SKM-1 (cell line): Measurements from ENCODE around the gene PILRB.
"Not testable (repeated sequence)": the region's sequence is repeated elsewhere in the genome, so short reads cannot be mapped to it uniquely, and the experiment has no call there.

Experiments
- DNase-seq: peaks from one replicate; lab custom pipeline; 2025; ENCODE audit not compliant: unreplicated experiment; lab: John Stamatoyannopoulos, UW

PILRB gene

DNA sequence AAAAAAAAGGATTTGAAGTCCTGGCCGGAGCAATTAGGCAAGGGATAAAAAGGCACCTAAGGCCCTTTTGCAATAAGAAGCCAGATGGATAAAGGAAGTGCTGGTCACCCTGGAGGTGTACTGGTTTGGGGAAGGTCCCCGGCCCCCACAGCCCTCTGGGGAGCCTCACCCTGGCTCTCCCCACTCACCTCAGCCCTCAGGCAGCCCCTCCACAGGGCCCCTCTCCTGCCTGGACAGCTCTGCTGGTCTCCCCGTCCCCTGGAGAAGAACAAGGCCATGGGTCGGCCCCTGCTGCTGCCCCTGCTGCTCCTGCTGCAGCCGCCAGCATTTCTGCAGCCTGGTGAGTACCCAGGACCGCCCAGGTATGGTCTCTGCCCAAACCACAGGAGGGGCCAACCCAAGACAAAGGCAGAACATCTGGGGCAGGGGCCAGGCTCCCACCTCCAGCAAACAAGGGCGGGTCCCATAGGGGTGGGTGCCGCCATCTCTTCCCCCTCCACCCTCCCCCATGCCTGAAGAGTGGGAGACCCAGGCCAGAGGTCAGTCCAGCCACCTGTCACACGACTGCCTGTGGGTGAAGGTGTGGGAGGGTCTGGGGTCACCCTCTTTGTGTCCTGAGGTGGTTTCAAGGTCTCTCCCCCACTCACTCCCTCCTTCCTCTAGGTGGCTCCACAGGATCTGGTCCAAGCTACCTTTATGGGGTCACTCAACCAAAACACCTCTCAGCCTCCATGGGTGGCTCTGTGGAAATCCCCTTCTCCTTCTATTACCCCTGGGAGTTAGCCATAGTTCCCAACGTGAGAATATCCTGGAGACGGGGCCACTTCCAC lies at the start of gene PILRB:
PILRB (plus strand) TSS at position 91 of the 830 bp plus-strand sequence; CDS start at position 277, 186 bp downstream.
- no peak for DNase-seq

DNA sequence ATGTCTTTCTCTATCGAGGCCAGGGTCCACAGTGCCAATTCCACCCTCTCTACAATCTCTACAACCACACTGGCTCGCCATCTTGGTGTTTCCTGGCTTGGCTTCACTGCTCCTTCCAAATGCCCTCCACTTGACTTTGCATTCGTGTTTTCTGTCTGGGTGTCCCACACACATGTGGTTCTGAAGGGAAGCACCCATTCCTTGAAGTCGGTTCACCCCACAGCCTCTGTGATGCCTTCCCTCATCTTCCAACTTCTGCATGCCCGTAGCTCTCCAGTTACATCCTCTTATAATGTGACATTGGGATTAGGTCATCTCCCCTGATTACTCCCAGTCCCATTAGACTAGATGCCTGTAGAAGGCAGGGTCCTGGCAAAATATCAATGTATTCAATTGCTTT lies 39.6 kb upstream of the PILRB start:
- DNase-seq = peak; percentile 0

DNA sequence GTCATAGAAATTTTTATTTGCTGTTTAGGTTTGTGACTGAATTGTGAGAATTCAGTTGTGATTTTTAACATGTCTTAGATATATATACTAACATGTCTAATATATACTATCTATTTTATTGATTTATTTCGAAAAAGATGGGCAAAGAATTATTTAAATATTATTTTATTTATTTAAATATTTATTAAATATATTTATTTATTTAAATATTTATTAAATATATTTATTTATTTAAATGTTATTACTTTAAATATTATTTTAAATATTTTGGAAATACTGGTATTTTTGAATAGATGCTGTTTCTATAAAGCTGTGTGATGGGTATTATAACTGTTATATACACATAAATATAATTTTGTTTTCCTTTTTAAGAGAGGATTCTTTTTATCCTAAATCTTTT lies 36.3 kb upstream of the PILRB start:
- not testable (repeated sequence) for DNase-seq

DNA sequence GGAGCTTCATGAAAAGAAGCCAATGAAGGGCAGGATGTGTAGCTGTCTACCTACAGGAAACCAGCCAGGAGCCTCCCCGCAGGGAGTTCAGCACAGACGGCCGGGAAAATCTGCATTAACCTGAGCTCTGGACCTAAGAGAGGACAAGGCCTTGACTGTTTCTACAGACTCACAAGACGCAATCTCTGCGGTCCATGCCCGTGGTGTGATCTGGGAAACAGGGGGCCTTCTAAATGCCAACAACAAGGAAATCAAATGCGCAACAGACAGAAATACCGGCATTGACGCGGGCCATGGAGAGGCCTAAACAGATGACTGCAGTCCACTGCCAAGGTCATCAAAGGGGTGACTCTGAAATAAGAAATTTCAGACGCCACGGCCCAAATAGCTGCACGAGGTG lies 33.7 kb upstream of the PILRB start:
- not testable (repeated sequence) for DNase-seq

DNA sequence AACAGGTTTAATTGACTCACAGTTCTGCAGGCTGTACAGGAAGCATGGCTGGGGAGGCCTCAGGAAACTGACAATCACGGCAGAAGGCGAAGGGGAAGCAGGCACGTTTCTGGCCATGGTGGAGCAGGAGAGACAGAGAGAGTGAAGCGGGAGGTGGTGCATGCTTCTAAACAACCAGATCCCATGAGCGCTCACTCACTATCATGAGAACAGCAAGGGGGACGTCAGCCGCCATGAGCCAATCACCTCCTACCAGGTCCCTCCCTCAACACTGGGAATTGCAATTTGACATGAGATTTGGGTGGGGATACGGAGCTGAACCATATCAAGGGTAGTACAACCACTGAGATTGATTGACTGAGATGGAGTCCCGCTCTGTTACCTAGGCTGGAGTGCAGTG lies 32.2 kb upstream of the PILRB start:
- not testable (repeated sequence) for DNase-seq

DNA sequence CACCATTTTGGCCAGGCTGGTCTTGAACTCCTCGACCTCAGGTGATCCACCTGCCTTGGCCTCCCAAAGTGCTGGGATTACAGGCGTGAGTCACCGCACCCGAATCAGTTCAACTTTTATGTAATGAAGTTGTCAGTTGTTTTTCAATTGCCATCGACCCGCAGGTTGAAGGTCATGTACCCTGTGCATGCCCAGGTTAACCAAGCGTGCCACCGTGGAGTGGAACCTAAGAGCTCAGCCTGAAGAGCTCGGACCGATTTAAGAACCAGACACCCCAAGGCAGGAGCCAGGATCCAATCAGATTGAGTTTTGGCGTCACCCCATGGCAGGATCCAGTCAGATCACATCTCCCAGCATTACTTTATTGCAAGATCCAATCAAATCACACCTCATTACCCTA lies 31.0 kb upstream of the PILRB start:
- DNase-seq = not testable (repeated sequence)

DNA sequence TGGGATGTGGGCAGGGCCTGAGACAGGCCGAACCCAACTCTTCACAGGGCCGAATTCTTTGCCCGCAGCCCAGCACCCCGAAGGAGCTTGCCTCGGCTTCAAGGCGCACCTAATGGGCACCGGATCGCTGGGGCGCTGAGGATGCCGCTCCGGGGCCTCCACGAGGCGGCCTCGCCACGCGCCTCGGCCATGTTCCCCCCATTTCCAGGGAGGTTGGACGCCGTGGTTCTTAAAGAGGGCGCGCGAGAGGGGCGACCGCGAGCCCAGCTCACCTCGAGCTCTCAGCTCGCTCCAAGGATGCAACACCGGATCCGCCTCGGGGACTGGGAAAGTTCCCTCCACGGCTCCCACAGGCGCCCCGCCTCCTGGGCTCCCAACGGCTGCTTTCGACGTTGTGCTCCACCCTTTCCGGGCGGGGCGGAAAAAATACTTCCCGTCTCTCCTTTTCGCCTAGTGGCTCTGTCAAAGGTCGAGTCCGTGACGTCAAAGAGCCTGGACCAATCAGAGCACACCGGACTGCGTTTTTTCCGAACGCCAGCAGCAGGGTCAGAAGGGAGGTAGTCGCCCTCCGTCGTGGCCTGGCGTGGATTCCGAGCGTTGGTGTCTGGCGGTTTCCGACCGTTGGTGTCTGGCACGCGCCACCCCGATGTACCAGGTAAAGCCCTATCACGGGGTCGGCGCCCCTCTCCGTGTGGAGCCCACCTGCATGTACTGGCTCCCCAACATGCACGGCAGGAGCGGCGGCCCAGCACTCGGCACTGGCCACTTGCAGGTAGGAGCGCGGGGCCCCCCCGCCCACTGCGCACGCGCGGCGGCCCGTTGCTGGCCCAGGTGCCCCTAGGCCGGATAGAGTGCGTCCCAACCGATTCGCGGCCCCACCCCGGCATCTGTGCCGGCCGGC lies 22.1 kb upstream of the PILRB start:
- DNase-seq = peak; percentile 70

DNA sequence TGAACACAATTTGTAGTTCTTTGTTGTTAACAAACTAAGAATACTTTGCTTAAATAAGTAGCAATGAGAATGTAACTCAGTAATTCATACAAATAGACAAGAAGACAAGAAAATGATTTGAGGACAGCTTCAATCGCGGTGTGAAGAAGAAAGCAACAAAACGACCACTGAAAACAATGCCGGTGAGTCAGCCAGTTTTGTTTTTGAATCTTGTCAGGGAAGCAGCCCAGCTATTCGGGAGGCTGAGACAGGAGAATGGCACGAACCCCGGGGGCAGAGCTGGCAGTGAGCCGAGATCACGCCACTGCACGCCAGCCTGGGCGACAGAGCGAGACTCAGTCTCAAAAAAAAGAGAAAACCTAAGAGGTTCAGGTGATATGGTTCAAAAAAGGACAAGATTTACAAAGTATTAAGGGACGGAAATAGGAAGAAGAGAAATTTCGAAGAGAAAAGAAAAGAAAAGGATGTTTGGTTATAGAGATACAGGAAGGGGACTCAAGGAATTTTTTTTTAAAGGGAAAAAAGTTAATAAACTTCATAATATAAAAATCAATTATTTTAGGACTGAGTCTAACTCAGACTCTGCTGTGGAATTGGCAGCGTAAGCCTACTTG lies 19.7 kb upstream of the PILRB start:
- not testable (repeated sequence) for DNase-seq

DNA sequence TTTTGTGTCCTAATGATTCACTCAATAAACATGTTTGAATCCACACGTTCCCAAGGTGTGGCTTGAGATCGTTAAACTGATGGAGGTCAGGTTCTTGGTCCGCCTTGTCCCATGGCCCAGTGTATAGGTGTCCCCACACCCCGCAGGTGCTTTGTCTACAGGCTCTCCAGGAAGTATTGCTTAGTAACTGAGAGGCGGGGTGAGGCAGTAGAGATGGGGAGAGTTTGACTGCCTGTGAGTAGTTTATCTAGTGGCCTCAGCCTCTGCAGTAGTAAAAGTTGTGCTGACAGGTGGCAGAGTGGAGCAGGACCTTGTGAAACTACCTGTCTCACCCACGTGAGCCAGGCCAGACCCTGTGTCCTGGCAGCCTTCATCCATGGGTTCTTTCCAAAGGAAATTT lies 16.6 kb upstream of the PILRB start:
- DNase-seq = not testable (repeated sequence)

DNA sequence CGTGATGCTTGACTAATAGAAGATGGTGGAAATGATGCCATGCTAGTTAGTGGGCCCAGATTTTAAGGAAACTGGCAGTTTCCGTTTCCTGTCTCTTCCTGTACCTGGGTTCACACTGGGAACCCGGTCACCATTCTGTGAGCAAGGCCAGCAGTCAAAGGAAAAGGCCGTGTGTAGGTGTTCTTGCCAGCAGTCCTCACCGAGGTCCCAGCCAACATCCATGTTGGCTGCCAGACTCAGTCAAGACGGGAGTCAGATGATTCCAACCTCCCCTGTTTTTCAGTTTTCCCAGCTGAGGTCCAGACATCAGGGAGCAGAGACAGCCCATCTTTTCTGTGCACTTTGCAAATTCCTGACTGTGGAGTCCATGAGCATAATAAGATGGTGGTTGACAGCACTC lies 15.2 kb upstream of the PILRB start:
- DNase-seq = no peak

DNA sequence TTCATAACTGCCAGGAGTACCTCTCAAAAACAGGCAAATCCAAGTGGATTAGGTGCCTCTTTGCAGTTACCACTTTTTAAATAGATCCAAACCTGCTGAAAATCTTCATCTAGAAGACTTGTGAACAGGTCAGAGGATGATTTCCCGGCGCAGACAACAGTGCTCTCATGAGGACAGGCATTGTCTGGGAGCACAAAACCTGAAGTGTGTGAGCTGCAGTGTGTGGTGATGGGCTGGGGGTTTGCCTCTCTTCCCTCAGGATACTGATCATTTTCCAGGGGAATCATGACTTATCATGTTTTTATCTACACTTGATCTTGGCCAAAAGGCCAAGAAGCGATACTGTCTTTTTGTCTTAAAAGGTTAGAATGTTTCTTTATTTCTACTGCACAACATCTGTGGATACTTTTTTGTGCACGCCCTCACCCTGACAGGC lies 13.8 kb upstream of the PILRB start:
- not testable (repeated sequence) for DNase-seq

DNA sequence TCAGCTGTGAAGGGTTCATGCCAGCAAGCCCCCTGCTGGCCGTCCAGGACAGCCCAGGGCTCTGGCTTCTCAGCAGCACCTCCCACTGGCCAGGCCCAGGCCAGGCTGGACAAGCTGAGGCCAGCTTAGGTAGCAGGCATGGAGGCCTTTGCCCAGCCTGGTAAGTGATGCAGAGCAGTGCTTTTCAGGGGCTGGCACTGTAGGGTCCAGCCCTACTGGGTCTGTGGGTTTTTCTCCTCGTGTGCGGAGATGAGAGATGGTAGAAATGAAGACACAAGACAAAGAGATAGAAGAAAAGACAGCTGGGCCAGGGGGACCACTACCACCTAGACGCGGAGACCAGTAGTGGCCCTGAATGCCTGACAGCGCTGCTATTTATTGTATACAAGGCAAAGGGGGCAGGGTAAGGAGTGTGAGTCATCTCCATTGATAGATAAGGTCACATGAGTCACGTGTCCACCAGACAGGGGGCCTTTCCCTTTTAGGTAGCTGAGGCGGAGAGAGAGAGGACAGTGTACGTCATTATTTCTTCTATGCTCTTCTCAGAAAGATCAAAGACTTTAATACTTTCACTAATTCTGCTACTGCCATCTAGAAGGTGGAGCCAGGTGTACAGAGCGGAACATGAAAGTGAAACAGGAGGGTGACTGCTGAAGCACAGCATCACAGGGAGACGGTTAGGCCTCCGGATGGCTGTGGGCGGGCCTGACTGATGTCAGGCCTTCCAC lies 13.2 kb upstream of the PILRB start:
- DNase-seq = not testable (repeated sequence)

DNA sequence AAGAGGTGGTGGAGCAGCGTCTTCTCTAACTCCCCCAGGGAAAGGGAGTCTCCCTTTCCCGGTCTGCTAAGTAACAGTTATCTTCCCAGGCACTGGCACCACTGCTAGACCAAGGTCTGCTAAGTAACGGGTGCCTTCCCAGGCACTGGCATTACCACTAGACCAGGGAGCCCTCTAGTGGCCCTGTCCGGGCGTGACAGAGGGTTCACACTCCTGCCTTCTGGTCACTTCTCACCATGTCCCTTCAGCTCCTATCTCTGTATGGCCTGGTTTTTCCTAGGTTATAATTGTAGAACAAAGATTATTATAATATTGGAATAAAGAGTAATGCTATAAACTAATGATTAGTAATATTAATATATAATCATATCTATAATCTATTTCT lies 12.6 kb upstream of the PILRB start:
- DNase-seq = peak; percentile 33

DNA sequence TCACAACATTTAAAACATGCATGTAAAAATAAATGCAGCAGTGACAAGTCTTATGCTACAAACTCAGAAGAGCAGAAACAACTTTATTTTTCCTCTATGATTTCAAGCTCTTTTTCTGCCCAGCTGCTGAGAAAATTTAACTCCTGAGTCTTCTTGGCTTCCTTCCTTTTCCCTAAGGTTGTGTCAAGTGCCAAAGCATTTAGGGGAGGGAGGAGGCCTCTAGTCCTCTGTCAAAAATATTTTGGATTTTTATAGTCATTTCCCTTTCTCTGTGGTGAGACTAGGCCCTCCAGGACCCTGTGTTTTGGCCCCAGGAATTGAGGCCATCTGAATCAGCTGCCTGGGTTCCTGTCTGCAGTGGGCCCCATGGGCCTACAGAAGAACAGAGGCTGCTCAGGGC lies 11.0 kb upstream of the PILRB start:
- no peak for DNase-seq

DNA sequence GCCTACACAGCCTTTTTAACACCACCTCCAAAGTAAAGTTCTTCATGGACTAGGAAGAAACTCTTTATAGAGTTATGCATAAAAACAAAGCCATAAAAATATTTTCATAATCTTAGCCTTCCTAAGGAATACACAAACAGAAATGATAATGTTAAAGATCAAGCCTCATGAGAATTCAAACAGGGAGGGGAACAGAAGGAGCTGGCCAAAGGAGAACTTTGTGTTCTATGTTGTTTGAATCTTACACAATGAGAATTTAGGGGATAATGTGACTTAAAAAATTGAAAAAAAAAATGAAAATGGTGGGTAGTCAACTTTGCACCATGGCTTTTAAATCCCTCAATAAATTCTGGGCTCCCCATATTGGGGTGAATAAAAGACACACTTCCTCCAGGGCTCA lies 9.1 kb upstream of the PILRB start:
- no peak for DNase-seq

DNA sequence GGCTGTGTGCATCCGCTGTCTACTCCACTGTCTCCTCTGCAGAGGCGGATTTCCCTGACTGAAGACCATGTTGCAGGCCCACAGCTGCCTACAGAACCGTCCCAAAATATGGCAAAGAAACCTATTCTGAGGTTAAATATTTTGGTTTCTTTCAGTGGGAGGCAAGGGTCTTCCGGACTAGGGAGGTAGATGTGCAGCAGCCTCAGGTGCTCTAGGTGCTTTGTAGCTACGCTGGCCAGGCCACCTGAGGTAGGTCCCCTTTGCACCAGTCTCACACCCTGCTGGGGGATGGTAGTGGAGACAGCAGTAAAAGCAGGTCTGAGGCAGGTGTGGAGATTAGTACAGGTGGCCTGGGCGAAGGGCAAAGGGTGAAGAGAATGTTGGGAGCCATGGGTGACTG lies 8.2 kb upstream of the PILRB start:
- DNase-seq = no peak

DNA sequence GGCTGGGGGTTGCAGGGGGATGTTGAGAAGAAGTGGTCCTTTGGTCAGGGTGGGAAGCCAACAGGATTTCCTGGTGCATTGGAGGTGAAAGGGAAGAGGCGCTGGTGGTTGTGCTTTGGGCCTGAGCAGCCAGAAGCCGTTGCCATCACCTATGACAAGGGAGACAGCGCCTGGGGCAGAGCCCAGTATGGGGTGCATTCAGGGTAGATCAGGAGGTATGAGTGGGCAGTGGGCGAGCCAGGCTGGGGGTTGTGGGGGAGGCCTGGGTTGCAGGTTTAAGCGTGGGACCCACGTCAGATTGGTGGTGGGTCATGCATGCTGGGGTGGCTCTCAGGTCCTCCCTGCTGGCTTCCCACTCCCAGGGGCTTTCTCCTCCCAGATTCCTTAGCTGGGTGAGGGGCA lies 6.3 kb upstream of the PILRB start:
- DNase-seq = no peak

DNA sequence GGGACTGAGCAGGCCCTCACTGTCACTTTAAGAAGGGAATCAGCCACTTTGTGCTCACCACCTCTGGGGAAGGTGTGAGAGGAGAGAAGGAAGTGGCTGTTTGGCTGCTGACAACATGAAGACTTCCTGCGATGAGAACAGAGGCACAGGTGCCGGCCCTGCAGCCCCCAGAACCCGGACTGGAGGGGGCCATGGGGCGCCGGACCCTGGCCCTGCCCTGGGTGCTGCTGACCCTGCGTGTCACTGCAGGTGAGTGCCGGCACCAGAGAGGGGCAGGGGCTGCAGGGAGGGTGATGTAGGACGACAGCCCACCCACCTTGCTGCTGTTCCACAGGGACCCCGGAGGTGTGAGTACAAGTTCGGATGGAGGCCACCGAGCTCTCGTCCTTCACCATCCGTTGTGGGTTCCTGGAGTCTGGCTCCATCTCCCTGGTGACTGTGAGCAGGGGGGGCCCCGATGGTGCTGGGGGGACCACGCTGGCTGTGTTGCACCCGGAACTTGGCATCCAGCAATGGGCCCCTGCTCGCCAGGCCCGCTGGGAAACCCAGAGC lies 5.6 kb upstream of the PILRB start:
- DNase-seq = not testable (repeated sequence)

DNA sequence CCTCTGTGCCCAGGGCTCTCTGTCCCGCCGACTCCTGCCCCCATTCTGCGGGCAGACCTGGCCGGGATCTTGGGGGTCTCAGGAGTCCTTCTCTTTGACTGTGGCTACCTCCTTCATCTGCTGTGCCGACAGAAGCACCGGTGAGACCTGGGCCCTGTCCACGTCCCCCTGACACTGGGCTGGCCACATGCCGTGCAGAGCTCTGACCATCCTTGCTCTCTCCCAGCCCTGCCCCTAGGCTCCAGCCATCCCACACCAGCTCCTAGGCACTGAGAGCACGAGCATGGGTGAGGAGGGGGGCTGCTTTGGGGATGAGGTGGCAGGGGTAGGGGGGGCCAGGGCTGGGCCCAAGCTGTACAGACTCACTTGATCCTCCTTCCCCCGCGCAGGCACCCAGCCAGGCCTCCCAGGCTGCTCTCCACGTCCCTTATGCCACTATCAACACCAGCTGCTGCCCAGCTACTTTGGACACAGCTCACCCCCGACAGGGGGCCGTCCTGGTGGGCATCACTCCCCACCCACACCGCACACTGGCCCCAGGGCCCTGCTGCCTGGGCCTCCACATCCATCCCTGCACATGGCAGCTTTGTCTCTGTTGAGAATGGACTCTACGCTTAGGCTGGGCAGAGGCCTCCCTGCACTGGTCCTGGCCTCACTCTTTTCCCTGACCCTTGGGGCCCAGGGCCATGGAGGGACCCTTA lies 4.8 kb upstream of the PILRB start:
- DNase-seq = no peak
